Osteocyte (in vitro differentiated cells): ENCODE results near the gene CYP2C19. TPM values are rescaled to one million over a fixed set of nuclear protein-coding genes. Genes with fewer than 3 reads are reported as not detected.

Experiments
- DNase-seq: peaks from one replicate; pipeline ENCODE4 v3.0.0; 2021; ENCODE audit warnings: mixed read lengths; ENCODE audit not compliant: unreplicated experiment; ENCODE audit errors: extremely low spot score
- H3K27ac Mint-ChIP-seq: one replicate; pipeline ENCODE4 v1.8.0; 2021; ENCODE audit warnings: mild to moderate bottlenecking, mixed read lengths; ENCODE audit not compliant: unreplicated experiment
- H3K27me3 Mint-ChIP-seq: one replicate; pipeline ENCODE4 v1.8.0; 2021; ENCODE audit warnings: mixed read lengths; ENCODE audit not compliant: unreplicated experiment
- H3K36me3 Mint-ChIP-seq: one replicate; pipeline ENCODE4 v1.8.0; 2021; ENCODE audit warnings: mixed read lengths; ENCODE audit not compliant: unreplicated experiment
- H3K4me1 Mint-ChIP-seq: one replicate; pipeline ENCODE4 v1.8.0; 2021; ENCODE audit warnings: mixed read lengths; ENCODE audit not compliant: unreplicated experiment
- H3K4me3 Mint-ChIP-seq: one replicate; pipeline ENCODE4 v1.8.0; 2021; ENCODE audit warnings: mild to moderate bottlenecking, moderate library complexity, mixed read lengths; ENCODE audit not compliant: unreplicated experiment
- H3K9me3 Mint-ChIP-seq: one replicate; pipeline ENCODE4 v1.8.0; 2021; ENCODE audit warnings: mixed read lengths; ENCODE audit not compliant: unreplicated experiment
- total RNA-seq: library from RNA; stranded (reverse); gene quantifications from 2 replicates; pipeline ENCODE4 v1.2.1, GENCODE V29; 2021
- TF ChIP-seq, protein P1 (sequence below): fragments of 200-600 bp; sonication (generic); IDR thresholded peaks from 2 replicates; pipeline ENCODE4 v1.5.0; 2021; ENCODE audit warnings: antibody characterized with exemption, mild to moderate bottlenecking, moderate library complexity

CYP2C19 gene
- total RNA-seq, 1 donor from 2014 or later, result not detected

DNA sequence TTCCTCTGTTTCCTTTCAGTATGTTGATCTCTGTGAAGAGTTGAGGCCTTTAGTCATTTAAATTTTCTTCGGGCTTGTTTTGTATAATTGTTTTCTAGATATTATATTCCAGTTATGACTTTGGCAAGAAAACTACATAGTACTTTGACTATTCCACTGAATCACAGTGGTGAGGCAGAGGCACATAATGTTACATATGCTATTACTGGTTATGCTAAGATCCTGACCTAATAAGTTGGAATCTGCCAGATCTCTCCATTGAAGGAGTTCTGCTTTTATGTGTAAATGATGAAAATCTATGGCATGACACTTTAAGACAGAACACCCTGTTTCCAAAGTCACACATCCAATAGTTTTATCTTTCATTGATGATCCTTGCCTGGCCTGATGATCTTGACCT lies 83.7 kb downstream of the CYP2C19 start:
- peaks cover 8% of the 10 kb centered on the region for H3K9me3 Mint-ChIP-seq
- H3K36me3 Mint-ChIP-seq, result no peaks in the 10 kb centered on the region
- TF ChIP-seq, protein P1, sequence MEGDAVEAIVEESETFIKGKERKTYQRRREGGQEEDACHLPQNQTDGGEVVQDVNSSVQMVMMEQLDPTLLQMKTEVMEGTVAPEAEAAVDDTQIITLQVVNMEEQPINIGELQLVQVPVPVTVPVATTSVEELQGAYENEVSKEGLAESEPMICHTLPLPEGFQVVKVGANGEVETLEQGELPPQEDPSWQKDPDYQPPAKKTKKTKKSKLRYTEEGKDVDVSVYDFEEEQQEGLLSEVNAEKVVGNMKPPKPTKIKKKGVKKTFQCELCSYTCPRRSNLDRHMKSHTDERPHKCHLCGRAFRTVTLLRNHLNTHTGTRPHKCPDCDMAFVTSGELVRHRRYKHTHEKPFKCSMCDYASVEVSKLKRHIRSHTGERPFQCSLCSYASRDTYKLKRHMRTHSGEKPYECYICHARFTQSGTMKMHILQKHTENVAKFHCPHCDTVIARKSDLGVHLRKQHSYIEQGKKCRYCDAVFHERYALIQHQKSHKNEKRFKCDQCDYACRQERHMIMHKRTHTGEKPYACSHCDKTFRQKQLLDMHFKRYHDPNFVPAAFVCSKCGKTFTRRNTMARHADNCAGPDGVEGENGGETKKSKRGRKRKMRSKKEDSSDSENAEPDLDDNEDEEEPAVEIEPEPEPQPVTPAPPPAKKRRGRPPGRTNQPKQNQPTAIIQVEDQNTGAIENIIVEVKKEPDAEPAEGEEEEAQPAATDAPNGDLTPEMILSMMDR, result no peak
- H3K4me3 Mint-ChIP-seq, result no peak overlapping the region
- H3K27ac Mint-ChIP-seq, result no peak overlapping the region
- DNase-seq, result no peak
- no peaks in the 10 kb centered on the region for H3K27me3 Mint-ChIP-seq
- no peaks in the 10 kb centered on the region for H3K4me1 Mint-ChIP-seq

DNA sequence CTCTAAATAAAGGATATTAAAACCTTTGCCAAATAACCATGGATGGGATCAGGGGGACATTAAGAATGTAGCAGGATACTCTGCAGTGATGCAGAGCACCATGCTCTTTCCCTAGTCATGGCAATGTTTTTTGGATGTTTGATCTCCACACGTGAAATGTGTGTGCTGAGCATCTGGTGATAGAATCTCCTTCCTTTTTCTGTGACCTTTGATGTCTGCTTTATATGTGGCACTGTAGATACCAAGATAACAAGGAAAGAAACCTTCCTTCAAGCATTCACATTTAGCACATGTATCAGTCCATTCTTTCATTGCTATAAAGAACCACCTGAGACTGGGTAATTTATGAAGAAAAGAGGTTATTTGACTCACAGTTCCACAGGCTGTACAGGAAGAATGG lies 88.3 kb downstream of the CYP2C19 start:
- Mint-ChIP-seq H3K4me3 (no peak overlapping the region), H3K27me3 (no peaks in the 10 kb centered on the region), H3K27ac (no peak overlapping the region), H3K4me1 (no peaks in the 10 kb centered on the region), H3K9me3 (peaks cover 4% of the 10 kb centered on the region), H3K36me3 (no peaks in the 10 kb centered on the region)
- DNase-seq, result no peak
- TF ChIP-seq, protein P1, result no peak

DNA sequence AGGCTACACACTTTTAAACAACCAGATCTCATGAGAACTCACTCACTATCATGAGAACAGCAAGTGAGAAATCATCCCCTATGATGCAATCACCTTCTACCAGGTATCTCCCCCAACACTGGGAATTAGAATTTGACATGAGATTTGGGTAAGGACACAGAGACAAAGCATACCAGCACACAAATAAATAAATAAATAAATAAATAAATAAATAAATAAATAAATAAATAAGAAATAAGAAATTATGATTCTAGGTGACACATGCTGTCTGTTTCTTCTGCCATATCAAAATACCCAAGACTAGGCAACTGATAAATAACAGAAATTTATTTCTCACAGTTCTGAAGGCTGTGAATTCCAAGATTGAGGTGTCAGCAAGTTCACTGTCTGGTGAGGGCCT lies 88.8 kb downstream of the CYP2C19 start:
- Mint-ChIP-seq H3K4me1 (no peaks in the 10 kb centered on the region), H3K27me3 (no peaks in the 10 kb centered on the region), H3K27ac (no peak overlapping the region), H3K36me3 (no peaks in the 10 kb centered on the region), H3K4me3 (no peak overlapping the region), H3K9me3 (peaks cover 4% of the 10 kb centered on the region)
- DNase-seq, result no peak
- TF ChIP-seq, protein P1, result no peak

DNA sequence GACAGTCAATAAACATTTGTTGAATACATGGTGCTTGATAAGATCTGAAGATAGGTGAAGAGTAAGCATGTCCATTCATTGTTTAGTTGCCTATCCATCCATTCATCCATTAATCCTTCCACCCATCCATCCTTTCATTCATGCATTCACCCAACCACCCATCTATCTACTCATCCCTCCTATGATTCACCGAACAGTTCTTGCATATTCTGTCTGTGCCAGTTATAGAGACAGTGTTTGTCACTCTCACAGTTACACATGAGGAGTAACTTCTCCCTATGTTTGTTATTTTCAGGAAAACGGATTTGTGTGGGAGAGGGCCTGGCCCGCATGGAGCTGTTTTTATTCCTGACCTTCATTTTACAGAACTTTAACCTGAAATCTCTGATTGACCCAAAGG lies 90.0 kb downstream of the CYP2C19 start:
- Mint-ChIP-seq H3K9me3 (peaks cover 7% of the 10 kb centered on the region), H3K36me3 (no peaks in the 10 kb centered on the region), H3K27ac (no peak overlapping the region), H3K4me1 (no peaks in the 10 kb centered on the region), H3K4me3 (no peak overlapping the region), H3K27me3 (no peaks in the 10 kb centered on the region)
- TF ChIP-seq, protein P1, result no peak
- no peak for DNase-seq

DNA sequence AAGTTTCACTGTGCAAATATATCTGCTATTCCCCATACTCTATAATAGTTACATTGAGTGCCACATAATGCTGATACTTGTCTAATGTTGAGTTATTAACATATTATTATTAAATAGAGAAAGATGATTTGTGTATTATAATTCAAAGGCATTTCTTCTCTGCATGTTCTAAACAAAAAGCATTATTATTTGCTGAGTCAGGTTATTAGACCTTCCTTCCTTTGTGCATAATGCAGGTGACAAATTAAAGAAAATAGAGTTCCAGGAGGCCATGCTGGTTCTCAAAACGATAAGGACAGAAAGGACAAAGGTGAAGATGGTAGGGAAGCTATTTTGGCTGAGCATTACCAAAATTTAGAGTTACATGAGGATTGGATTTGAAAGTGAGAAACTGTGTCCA lies 90.6 kb downstream of the CYP2C19 start:
- Mint-ChIP-seq H3K27me3 (no peaks in the 10 kb centered on the region), H3K9me3 (peaks cover 7% of the 10 kb centered on the region), H3K4me1 (no peaks in the 10 kb centered on the region), H3K4me3 (no peak overlapping the region), H3K27ac (no peak overlapping the region), H3K36me3 (no peaks in the 10 kb centered on the region)
- no peak for DNase-seq
- TF ChIP-seq, protein P1, result no peak
